Hematopoietic multipotent progenitor cell treated with erythropoietin and hydrocortisone succinate and interleukin-3 and kit ligand, for 17 days (in vitro differentiated cells): ENCODE results near the gene IQCH.

Experiments
- DNase-seq: peaks from one replicate; pipeline ENCODE4 v3.0.0-alpha.2; 2015; ENCODE audit warnings: low spot score

The IQCH gene

DNA sequence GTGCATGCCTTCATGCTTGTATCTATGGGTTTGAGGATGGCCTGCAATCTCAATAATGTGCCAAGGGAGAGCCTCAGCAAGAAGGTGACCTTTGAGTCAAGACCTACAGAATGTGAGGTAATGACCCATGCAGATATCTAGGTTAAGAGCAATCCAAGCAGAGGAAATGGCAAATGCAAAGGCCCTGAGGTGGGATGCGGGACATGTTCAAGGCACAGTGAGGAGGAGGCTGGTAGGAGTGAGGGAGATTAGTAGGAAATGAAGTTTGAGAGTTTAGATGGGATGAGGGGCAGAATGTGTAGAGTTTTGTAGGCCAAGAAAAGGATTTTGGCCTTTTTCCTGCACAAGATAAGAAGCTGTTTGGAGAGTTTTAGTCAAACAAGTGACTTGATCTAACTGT, 283.2 kb downstream of the IQCH start:
- no peak for DNase-seq

DNA sequence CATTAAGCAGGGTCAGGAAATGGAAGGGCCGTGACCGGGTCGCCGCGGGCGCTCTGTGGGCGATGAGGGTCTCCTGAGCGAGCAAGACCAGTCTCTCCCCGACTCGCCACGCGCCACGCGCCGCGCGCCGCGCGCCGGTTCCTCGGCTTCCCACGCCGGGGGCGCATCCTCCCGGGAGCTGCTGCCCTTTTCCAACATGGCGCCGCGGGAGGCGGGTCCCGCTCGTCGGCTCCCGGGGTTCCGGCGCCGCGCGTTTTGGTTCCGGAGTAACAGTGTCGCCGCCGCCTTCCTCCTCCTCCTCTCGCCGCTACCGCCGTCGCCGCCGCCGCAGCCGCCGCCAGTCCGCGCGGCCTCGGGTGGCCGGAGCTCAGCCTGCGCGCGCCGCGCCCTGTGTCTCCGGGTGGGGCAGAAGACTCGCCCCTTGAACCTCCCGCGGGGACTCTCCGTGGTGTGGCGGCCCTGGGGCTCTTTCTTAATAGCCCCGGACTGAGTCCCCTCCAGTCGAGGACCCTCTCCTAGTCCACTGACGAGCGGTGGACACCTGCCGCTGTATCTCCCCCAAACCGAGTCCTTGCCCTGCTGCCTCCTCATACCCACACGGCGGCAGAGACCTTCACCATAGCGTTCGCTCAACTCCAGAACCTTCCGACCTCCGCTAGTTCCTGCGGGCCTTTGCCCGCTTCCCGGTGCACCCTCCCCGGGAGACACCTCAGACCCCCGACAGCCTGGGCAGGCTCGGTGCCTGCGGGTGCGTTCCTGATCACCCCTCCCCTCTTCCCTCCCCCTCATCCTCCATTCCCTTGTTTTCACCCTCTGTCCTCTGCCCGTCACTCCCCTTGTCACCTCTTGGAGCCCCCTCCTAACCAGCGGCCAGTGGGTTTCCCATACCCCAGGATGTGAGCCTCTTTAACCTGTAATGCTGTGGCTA, 288.1 kb downstream of the IQCH start, which contains the start of gene MAP2K5:
Gene MAP2K5, plus strand, starts transcription at position 284 of the 928 bp plus-strand sequence. Its CDS starts 633 bp downstream, at position 917.
- DNase-seq: peak; percentile 67

DNA sequence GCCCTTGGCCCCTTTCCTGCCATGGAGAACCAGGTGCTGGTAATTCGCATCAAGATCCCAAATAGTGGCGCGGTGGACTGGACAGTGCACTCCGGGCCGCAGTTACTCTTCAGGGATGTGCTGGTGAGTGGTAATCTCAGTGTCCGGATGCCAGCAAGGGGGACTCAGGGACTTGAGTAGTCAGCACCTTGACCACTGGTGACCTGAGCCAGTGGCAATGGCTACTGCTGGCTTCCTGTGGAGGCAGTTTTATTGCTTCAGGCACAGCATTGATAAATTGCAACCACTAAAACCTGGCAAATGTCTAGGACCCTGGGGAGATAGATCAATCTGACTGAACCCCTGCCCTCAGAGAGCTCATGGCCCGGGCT, 288.7 kb downstream of the IQCH start:
- DNase-seq: no peak

DNA sequence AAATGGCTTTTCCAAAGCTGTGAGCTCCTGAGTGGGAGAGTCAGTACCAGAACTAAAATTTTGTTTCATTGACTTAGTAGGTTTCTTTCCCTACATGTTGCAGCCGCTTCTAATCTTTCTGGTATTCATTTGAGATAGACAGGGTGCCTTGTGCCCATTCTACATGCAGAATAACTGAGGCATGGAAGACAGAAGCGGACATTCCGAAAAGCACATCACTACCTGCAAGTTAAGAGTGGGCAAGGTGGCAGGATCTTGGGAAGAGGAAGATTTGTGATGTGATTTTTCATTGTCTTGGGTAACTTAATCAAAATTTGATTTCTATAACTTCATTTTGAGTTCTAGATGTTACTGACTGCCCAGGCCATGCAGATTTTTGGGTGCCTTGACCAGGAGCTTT, 289.9 kb downstream of the IQCH start:
- no peak for DNase-seq

DNA sequence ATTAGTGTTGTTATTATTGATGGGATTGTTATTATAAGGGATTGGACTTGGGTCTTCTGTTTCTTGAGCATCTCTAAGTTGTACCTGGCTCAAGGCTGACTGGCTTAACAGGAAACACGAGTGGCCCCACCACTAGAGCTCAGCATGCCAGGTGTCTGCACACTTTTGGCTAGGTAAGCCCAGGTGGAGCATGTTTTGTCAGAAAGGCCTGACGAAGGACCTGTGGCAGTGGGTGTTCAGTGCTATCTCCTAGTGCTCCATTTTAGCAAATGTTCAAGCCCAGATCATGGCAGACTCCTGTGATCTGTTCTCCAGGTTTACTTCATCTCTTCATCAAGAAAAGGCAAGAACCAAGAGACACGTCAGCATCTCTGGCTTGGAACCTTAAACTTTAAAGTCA, 291.3 kb downstream of the IQCH start:
- no peak for DNase-seq

DNA sequence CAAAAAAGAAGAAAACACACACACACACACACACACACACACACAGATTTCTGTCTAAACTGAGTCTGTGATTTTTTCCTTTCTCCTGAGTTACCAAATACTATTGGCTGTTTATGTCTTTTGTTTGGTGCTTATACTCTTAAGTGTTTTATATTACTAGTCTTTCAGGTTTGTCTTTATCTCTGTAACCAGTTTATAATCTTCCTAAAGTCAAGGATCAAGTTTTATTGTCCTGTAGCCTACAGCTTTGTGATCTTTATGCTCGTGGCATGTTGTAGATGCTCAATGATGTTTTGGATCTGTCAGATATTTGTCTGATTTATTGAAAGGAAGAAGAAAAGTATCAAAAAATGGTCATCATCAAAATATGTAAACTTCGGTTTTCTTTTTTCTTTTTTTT, 292.5 kb downstream of the IQCH start:
- no peak for DNase-seq

DNA sequence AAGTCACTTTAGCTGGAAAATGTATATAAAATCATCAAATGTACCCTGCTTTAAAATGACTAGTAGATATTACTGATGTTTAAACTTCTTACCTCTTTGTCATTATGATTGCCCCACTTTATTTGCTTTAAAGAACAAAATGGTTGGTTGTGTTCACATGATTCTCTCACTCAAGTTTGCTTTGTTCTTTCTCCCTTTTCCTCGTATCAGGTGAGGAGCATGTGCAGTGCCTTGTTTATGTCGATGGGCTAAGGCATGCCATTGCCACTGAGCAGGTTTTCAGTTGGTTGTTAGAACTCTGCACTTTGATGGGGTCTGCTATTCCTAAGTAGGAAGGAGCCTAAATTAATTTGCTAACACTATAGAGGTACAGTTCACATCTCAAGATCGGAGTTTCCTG, 293.2 kb downstream of the IQCH start:
- DNase-seq: no peak

DNA sequence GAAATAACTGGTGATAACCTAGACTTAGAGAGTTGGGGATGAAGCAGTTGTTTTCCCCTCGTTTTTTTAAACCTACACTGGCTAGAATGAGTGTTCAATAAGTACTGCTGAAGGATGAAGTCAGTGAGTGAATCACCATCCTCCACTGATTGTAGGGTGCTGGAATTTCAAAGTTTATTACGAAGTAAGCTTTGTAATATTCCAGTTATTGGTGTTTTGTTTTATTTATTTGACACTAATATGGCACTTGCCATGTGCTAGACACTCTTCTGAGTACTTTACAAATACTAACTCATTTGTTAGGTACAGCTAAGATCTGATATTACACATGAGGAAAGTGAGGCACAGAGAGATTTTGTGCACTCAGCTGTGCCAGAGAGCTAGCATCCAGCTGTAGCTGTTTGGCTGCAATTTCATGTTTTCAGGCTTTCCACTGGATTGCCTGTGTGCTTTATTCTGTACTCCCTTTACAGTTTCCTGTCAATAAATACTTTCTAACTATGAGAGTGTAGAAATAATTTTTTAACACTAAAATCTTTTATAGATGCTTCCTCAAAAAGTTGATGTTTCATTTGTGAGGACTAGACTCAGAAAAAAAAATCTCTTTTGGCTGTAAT, 293.8 kb downstream of the IQCH start:
- DNase-seq: no peak

DNA sequence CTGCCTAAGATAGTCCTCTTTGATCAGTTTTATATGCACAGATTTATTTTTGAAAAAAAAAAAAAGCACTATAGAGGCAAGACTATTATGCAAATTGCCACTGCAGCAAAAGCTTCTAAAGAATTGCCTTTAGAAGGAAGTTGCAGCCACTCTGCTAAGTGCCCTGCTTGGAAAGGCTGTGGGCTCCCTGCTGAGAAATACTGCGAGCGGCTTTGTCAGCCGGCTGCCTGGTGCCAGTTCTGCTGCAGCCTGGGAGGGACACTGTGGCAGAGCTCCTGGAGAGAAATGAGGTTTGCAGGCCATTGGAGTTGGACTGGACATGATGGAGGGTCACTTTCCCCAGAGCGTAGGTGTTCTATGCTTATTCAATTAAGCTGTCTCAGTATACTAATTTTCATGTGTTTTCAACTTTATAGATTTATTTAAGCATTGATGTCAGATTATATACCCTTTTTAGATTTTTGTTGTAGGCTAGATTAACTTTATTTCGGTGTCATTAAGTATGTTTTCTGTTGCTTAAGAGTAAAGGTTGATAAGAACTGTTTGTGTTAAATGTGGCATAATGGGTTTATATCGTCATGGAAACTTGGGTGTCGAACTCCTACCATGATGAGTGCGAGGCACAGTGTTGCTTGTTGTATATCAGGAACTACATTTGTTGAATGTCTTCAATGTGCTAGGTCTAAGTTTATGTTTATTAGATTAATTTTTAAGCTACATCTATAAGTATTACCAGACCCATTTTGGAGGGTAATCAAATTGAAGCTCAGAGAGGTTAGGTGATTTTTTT, 294.5 kb downstream of the IQCH start:
- no peak for DNase-seq

DNA sequence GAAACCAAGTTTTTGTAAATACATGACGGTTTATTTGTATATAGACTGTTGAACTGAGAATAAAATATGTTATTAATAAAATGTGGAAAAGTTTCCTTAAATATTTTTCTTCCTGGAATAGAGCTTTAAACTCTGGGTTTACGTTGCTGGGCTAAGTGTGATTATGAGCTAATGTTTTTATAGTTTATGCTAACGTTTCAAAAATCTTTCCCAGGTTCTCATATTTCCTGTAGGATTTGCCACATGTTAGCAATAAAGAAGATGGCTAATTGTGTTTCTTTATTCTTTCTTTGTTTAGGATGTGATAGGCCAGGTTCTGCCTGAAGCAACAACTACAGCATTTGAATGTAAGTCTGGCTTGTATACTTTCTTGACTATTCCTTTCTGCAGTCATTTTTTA, 295.1 kb downstream of the IQCH start:
- no peak for DNase-seq

DNA sequence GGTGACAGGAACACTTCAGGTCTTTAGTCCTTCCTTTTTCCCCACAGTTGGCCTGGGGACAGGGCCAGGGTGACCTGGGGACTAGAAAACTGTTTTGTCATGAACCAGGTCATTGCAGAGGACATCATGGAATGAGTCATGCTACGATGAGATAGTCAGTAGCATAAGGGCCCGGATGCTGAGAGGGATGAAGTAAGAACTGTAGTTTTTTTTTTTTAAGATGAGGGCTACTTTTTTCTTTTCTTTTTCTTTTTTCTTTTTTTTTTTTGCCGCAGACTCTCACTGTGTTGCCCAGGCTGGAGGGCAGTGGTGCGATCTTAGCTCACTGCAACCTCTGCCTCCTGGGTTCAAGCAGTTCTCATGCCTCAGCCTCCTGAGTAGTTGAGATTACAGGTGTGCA, 295.9 kb downstream of the IQCH start:
- peak; percentile 21 for DNase-seq

DNA sequence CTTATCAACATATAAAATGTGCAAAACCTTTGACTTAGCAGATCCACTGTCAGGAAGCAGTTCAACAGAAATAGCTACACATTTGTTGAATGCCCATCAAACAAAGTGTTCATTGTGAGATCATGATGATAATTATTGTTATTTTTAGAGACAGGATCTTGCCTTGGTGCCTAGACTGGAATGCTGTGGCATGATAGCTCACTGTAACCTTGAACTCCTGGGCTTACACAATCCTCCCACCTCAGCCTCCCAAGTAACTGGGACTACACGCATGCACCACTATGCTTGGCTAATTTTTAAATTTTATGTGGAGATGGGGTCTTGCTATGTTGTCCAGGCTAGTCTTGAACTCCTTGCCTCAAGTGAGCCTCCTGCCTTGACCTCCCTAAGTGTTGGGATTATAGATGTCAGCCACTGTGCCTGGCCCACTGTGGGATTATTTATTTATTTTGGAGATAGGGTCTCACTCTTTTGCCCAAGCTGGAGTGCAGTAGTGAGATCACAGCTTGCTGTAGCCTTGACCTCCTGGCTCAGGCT, 296.7 kb downstream of the IQCH start:
- DNase-seq: no peak
